Breast epithelium (tissue), 3 donors: ENCODE measurements around the gene FAM216B.

Source experiments
- POLR2AphosphoS5 ChIP-seq, 3 donors: sonication (generic); formaldehyde crosslinking; IDR thresholded peaks; one replicate each; pipeline ENCODE4 v1.6.1; 2017; ENCODE audit warnings: antibody characterized with exemption in 3 of 3
- TF ChIP-seq, protein P1 (sequence below), 3 donors: fragments of 450-650 bp; IDR thresholded peaks; one replicate each; pipeline ENCODE4 v1.5.1; 2016 to 2017; ENCODE audit warnings: antibody characterized with exemption in 3 of 3, mild to moderate bottlenecking in 3 of 3, moderate library complexity in 3 of 3

GRCh38 chr13:42786715-42787114 is 5.3 kb downstream of the FAM216B start:
- TF ChIP-seq, protein P1, sequence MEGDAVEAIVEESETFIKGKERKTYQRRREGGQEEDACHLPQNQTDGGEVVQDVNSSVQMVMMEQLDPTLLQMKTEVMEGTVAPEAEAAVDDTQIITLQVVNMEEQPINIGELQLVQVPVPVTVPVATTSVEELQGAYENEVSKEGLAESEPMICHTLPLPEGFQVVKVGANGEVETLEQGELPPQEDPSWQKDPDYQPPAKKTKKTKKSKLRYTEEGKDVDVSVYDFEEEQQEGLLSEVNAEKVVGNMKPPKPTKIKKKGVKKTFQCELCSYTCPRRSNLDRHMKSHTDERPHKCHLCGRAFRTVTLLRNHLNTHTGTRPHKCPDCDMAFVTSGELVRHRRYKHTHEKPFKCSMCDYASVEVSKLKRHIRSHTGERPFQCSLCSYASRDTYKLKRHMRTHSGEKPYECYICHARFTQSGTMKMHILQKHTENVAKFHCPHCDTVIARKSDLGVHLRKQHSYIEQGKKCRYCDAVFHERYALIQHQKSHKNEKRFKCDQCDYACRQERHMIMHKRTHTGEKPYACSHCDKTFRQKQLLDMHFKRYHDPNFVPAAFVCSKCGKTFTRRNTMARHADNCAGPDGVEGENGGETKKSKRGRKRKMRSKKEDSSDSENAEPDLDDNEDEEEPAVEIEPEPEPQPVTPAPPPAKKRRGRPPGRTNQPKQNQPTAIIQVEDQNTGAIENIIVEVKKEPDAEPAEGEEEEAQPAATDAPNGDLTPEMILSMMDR (IDR thresholded peaks at IDR 0.05) = no peak
- TF ChIP-seq POLR2AphosphoS5 (IDR thresholded peaks at IDR 0.05) = no peak
